Stimulated activated CD8-positive, alpha-beta memory T cell treated with anti-CD3 and anti-CD28 coated beads, Interleukin-2, amount 100 ng/mL, for 48 hours (primary cell): ENCODE results near the gene GNA12.
"Not testable (repeated sequence)": the region's sequence is repeated elsewhere in the genome, so short reads cannot be mapped to it uniquely, and the experiment has no call there.

Experiments used
- DNase-seq, 2 donors: peaks; one replicate each; pipeline ENCODE4 v3.0.0-alpha.2; 2020; ENCODE audit warnings: low read depth in 2 of 2

Gene GNA12

DNA sequence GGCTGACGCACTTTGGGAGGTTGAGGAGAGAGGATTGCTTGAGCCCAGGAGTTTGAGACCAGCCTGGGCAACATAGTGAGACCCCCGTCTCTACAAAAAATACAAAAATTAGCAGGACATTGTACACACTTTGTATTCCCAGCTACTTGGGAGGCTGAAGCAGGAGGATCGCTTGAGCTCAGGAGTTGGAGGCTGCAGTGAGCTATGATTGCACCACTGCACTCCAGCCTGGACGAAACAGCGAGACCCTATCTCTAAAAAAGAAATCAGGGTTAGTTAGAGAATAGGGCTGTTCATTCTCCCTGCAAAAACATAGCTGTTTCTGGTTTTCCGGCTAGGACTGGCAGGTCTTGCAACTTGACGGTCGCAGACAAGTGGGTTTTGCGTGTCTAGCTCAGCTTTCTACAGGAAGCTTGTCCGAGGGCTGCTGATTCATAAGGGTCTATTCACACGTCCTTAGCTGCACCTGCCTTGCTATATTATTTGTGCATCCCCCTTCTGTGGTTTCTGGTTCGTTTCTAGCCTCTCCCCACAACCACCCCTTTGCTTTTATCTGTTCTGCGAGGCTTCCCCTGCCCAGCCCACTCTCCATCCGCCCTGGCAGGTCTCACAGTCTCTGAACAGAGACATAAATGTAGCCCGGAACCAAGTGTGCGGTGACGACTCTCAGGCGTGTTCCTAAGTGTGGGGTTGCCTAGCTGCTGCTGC is 145.4 kb downstream of the GNA12 start:
- DNase-seq, result peak; percentile 57 to 61

- DNase-seq, result not testable (repeated sequence)
These were observed 150.0 kb downstream of the GNA12 start for GRCh38 chr7:2694122-2694436.

GRCh38 chr7:2693420-2694121 is 150.5 kb downstream of the GNA12 start:
- not testable (repeated sequence) for DNase-seq

DNA sequence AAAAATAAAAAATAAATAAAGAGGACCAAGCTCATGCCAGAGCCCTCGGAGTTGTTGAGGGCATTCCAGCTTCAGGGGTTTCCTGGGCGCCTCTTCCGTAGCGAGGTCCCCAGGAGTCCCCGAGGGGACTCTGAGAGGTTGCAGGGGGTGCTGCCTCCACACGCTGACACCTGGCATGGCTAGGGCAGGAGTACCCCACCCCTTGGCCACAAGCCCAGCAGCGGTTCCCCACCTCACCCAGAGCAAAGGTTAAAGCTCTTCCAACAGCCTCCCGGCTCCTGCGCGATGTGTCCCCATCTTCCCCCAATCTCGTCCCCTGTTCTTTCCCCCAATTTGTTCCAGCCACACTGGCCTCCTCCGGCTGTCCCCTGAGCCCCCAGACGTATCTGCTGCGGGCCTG is 151.6 kb downstream of the GNA12 start:
- no peak for DNase-seq

DNA sequence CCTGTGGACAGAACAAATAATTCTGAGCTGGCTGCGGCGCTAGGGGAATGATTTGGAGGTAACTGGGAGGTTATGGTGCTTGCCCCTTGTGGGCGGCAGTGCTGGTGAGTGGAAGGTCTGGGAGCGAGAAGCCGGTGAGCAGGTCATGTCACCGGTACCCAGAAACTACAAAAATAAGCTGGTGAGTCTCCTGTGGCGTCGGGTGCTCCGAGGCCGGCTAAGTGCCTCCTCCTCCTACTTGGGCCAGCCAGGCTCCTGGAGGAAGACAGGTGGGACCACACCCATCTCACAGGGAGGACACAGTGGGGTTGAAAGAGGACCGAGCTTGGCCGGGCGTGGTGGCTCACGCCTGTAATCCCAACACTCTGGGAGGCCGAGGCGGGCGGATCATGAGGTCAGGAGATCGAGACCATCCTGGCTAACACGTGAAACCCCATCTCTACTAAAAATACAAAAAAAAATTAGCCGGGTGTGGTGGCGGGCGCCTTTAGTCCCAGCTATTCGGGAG is 152.1 kb downstream of the GNA12 start:
- not testable (repeated sequence) for DNase-seq

GRCh38 chr7:2691011-2691707 is 152.9 kb downstream of the GNA12 start:
- no peak for DNase-seq

- DNase-seq, result no peak
These were observed 154.0 kb downstream of the GNA12 start for GRCh38 chr7:2689951-2690705.

DNA sequence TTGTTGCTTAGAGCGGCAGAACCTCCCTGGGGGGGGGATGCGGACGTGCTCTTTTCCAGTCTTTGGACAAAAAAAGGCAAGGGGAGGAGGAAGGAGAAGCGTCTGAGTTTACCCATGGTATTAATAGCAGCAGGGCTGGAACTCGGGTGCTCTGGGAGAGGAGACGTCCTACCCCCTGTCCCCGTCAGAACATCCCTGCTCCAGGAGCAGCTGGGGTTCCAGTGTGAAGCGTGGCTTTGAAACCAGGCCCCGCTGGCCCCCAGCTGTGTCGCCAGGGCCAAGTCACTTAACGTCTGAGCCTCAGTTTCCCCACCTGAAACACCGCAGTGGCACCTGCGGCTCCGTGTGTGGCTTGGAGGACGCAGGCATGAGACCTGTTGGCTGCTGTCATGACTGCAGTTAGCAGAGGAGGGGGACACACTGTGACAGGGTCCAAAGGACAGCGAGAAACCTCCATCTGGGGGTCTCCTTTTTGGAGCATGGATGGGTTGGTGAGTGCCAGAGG is 154.7 kb downstream of the GNA12 start:
- no peak for DNase-seq

DNA sequence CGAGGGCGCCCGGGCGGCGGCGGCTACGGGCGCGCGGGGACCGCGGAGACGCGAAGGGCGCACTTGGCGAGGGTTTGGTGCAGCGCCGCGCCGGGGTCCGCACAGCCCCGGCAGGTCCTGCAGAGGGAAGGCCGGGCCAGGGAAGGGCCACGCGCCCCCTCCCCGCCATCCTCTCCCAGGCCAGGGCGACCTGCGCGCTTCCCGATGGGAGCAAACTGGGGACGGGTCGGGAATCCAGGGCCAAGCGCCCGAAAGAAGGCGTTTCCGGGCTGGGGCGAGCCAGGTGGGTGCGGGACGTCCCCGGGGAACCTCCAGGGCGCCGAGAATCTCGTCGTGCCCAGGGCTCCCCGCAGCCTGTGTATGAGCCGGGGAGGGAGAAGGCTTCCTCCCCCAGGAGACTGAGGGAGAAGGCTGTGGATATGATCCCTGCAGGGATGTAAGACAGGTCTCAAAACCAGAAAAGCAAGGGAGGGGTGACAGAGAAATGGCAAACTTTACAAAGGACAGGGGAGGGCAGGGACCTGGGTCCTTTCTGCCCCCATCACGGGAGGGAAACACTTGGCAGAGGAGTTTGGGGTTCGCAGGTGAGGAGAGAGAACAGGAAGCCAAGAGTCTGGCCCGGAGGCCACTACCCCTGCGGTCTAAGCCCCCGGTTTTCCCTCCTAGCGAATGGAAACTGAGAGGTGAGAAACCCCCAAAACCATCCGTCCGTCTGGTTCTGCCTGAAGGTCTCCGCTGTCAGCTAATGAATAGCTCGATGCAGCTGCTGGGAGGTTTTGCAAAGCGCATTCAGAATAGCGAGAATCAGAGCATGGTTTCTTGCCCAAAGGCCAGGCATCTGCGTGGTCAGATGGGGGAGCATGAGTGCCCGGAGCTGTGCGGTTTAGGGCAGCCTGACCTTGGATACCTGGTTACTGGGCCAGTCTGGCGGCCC is 155.4 kb downstream of the GNA12 start:
- DNase-seq, result no peak

DNA sequence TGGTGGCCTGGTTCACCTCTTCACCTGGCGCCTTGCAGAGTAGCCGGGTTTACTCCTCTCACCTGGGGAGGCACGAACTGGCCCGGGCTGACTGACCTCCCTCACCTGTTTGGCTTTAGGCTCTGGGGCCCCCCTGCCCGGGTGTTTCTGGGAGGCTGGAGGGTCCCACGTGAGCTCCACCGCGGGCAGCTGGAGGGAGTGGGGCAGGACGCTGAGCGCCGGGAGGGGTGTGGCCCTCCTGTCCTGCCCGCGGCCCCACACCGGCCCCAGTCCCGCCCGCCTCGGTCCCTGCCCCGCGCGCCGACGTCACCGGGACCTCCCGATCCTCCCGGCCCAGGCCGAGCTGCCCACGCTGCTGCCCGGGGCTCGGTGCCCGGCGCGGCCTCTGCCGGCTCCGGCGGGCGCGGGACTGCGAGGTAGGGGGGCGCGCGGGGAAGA is 156.2 kb downstream of the GNA12 start, which contains the start of gene AMZ1:
Gene AMZ1 (plus strand): TSS at position 322 of the 438 bp plus-strand sequence. CDS start 12,250 bp downstream, outside the sequence.
- no peak for DNase-seq

DNA sequence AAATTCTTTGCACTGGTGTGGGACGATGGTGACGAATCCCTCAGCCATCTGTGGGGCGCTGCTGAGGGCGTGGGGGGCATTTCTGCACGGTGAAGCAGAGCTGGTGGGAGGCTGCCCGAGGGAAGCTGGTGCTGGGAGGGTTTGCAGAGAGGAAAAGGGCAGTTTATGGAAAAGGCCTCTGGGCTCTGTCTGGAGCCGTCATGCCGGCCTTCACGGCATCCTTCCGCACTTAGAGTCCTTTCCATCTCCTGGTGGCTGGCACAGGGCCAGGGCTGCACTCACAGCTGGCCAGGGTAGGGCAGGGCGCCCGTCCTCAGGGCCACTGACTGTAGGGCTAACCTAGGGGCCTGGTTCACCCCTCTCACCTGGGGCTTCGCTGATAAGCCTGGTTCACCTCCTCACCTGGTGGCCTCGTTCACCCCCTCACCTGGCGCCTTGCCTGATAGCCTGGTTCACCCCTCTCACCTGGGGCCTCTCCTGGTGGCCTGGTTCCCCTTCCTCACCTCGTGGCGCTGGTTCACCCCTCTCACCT is 156.7 kb downstream of the GNA12 start:
- DNase-seq, result no peak

DNA sequence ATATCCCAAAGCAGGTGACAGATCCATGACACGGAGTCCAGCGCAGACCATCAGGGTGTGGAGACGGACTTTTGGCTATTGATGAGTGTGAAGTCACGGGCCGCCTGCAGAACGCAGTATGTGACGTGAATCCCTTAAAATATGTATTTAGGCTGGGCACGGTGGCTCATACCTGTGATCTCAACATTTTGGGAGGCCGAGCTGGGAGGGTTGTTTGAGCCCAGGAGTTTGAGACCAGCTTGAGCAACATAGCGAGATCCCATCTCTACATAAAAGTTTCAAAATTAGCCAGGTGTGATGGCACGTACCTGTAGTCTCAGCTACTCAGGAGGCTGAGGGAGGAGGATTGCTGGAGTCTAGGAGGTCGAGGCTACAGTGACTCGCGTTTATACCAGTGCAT is 158.0 kb downstream of the GNA12 start:
- DNase-seq, result no peak

DNA sequence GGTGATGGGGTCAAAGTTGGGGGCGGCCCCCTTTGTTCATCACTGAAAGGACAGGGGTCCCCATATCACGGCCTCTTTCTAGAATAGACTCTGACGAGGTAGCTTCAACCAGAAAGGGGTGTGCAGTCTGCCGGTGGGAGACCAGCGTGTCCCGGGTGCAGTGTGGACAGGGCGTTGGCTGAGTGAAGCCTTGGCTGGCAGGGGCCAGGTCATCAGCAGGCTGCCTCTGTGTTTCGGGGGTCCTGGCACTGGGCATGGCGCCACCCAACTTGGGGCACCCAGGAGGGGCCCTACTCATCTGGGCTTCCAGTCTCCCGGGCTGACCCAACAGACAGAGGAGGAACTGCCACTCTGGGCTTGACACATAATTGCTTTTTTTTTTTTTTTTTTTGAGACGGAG is 159.6 kb downstream of the GNA12 start:
- no peak for DNase-seq

DNA sequence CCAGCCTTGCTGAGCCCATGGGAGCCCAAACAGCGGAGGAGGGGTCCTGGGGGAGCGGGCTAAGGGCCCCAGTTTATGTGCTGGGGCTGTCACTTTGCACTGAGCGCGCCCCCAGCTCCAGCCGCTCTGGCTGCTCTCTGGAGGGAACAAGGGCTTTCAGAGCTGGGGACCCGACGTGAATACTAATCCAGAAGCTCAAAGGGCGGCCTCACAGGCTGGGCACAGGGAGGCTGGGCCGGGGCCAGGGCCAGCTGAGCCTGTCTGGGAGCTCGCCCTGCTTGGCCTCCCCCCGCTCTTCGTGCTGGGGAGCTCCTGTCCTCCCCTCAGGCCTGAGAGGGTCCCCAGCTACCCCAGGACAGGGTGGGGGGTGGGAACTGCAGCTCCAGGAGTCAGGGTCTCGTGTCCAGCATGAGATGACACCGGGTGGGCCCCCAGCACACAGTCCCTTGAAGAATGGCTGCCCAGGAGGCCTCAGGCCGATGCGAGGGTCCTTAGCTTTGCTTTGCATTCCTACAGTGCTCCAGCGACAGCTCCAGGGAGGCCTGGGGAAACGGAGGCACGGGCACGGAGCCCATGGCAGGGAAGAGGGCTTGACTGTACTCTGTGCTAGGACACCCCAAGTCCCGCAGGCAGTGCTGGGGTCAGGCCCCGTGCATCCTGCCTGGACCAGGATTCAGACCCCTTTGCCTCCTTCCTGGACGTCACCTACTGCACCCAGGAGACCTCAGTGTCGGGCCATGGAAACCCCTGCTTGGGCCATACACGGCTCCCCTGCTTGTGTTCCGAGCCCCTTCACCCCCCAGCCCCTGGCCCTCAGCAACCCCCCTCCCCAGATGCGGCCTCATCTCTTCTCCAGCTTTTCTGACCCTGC is 161.9 kb downstream of the GNA12 start:
- no peak for DNase-seq

DNA sequence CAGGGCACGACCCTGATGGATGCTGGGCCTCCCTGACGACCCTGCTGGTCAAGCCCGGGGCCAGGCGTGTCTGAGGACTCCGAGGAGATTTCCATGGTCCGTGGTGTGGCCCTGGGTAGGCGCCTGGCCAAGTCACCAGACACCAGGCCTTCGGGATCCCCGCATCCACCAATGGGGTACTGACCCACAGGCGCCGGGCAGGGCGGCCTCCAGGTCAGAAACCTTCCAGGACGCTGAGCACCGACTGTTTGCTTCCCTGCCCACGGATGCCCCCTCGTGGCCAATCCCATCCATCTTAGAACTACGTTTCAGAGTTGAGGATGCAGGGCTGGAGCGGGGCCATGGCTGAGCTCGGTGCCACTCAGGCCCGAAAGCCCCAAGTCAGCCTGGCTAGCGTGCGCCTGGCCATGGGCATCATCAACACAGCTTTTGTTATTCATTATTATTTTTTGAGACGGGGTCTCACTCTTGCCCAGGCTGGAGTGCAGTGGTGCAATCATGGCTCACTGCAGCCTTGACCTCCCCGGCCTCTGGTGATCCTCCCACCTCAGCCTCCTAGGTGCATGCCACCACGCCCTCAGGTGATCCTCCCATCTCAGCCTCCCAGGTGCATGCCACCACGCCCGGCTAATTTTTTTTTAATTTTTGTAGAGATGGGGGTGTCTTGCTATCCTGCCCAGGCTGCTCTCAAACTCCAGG is 163.2 kb downstream of the GNA12 start:
- peak; percentile 35 to 41 for DNase-seq

DNA sequence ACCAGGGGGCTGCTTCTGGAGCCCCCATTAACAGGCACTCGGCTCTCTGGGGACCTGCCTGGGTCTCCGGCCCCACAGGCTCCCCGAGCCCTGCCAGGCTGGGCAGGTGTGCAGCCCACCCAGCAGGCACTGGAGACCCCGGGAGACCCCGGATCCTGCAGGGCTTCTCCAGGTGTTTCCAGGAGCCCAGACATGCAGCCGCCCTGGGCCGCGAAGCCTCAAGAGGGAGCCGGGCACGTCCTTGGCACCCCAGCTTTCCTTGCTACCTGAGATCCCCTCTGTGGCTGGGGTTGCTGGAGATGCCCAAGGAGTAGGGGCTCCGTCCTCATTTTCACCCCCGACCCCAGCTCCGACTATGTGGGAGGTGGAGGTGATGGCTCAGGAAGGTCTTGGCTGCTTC is 163.9 kb downstream of the GNA12 start:
- no peak for DNase-seq

- not testable (repeated sequence) for DNase-seq
These were observed 164.7 kb downstream of the GNA12 start for GRCh38 chr7:2679135-2680127.
